GM23248 (cell line): ENCODE results near the gene TACR1.

ENCODE experiments used
- EZH2 ChIP-seq: fragments of 200-600 bp; sonication (generic); IDR thresholded peaks from 2 replicates; pipeline ENCODE4 v1.6.1; 2018; ENCODE audit warnings: antibody characterized with exemption, mild to moderate bottlenecking; ENCODE audit not compliant: insufficient read depth, poor library complexity, severe bottlenecking
- EZH2phosphoT487 ChIP-seq: fragments of 200-600 bp; sonication (generic); IDR thresholded peaks from 2 replicates; pipeline ENCODE4 v1.6.1; 2018; ENCODE audit warnings: antibody characterized with exemption, moderate library complexity, mild to moderate bottlenecking, low read depth; ENCODE audit not compliant: insufficient read depth

GRCh38 chr2:75002007-75002406 lies 197.3 kb downstream of the TACR1 start:
- TF ChIP-seq EZH2phosphoT487 = no peak
- TF ChIP-seq EZH2 = no peak
